DOHH2 (cell line): ENCODE data around the gene FAM83E.

Experiments
- H3F3A ChIP-seq: fragments of 200-600 bp; sonication (generic), shearing (Covaris generic); 2 replicates; pipeline ENCODE4 v1.6.0; 2016; ENCODE audit warnings: antibody characterized with exemption, mild to moderate bottlenecking; ENCODE audit not compliant: control insufficient read depth, insufficient read depth
- H3K27ac ChIP-seq: fragments of 200-600 bp; sonication (generic); 2 replicates; pipeline ENCODE4 v1.5.1; 2014; ENCODE audit warnings: low read depth, mild to moderate bottlenecking, low read length, moderate library complexity
- H3K27me3 ChIP-seq: fragments of 200-600 bp; sonication (generic); 2 replicates; pipeline ENCODE4 v1.6.1; 2014; ENCODE audit warnings: mild to moderate bottlenecking, low read length, mixed read lengths; ENCODE audit not compliant: control insufficient read depth
- H3K36me3 ChIP-seq: fragments of 200-600 bp; sonication (generic); 2 replicates; pipeline ENCODE4 v1.6.1; 2014; ENCODE audit warnings: mild to moderate bottlenecking, low read length, moderate library complexity, mixed read lengths; ENCODE audit not compliant: control insufficient read depth
- H3K4me1 ChIP-seq: fragments of 200-600 bp; sonication (generic); 2 replicates; pipeline ENCODE4 v1.6.1; 2014; ENCODE audit warnings: mild to moderate bottlenecking, low read length, mixed read lengths; ENCODE audit not compliant: control insufficient read depth
- H3K4me2 ChIP-seq: fragments of 200-600 bp; sonication (generic); 2 replicates; pipeline ENCODE4 v1.6.0; 2014; ENCODE audit warnings: mild to moderate bottlenecking, low read length, moderate library complexity
- H3K4me3 ChIP-seq: fragments of 200-600 bp; sonication (generic); 2 replicates; pipeline ENCODE4 v1.5.1; 2014; ENCODE audit warnings: mild to moderate bottlenecking, low read length, mixed read lengths
- H3K79me2 ChIP-seq: fragments of 200-600 bp; sonication (generic); 2 replicates; pipeline ENCODE4 v1.6.1; 2014; ENCODE audit warnings: mild to moderate bottlenecking, low read length, mixed read lengths; ENCODE audit not compliant: control insufficient read depth
- H3K9me2 ChIP-seq: fragments of 200-600 bp; sonication (generic); replicated peaks from 2 replicates; pipeline ENCODE4 v1.6.1; 2014; ENCODE audit warnings: mild to moderate bottlenecking, low read length, mixed read lengths; ENCODE audit not compliant: control insufficient read depth
- H3K9me3 ChIP-seq: fragments of 200-600 bp; sonication (generic); 2 replicates; pipeline ENCODE4 v1.6.1; 2014; ENCODE audit warnings: antibody characterized with exemption, low read length, mixed read lengths; ENCODE audit not compliant: control insufficient read depth, insufficient read depth
- H4K20me1 ChIP-seq: fragments of 200-600 bp; sonication (generic); 2 replicates; pipeline ENCODE4 v1.6.0; 2014; ENCODE audit warnings: low read depth, mild to moderate bottlenecking, antibody characterized with exemption, low read length, moderate library complexity; ENCODE audit not compliant: control insufficient read depth, insufficient read depth
- CTCF ChIP-seq: fragments of 200-600 bp; sonication (generic); IDR thresholded peaks from one replicate; pipeline ENCODE4 v1.5.1; 2014; ENCODE audit warnings: antibody characterized with exemption, mild to moderate bottlenecking, low read depth, low read length; ENCODE audit not compliant: poor library complexity, severe bottlenecking
- EZH2phosphoT487 ChIP-seq: fragments of 200-600 bp; sonication (generic); IDR thresholded peaks from 2 replicates; pipeline ENCODE4 v1.6.1; 2017; ENCODE audit warnings: borderline replicate concordance, mild to moderate bottlenecking, antibody characterized with exemption, low read length, moderate library complexity, mixed read lengths

FAM83E gene

GRCh38 chr19:48624067-48624594 is 9.3 kb upstream of the FAM83E start:
- H3K36me3 ChIP-seq: peaks cover 8% of the 10 kb centered on the region
- peaks cover 33% of the 10 kb centered on the region for H3K79me2 ChIP-seq
- H3K4me2 ChIP-seq: peak overlapping the region; percentile 91
- H3K9me2 ChIP-seq: no peaks in the 10 kb centered on the region
- H3K4me3 ChIP-seq: peak overlapping the region; percentile 78
- TF ChIP-seq EZH2phosphoT487 (no peak), CTCF (no peak)
- H3K27me3 ChIP-seq: no peaks in the 10 kb centered on the region
- peaks cover 4% of the 10 kb centered on the region for H3F3A ChIP-seq
- no peaks in the 10 kb centered on the region for H3K9me3 ChIP-seq
- no peaks in the 10 kb centered on the region for H4K20me1 ChIP-seq
- peaks cover 26% of the 10 kb centered on the region for H3K4me1 ChIP-seq
- peak overlapping the region; percentile 32; the same call in 1 of the 2 replicates for H3K27ac ChIP-seq

- no peaks in the 10 kb centered on the region for H3K9me2 ChIP-seq
- peak overlapping the region; percentile 78 for H3K4me3 ChIP-seq
- peaks cover 5% of the 10 kb centered on the region for H3F3A ChIP-seq
- H3K4me2 ChIP-seq: peak overlapping the region; percentile 91
- no peaks in the 10 kb centered on the region for H3K9me3 ChIP-seq
- H4K20me1 ChIP-seq: no peaks in the 10 kb centered on the region
- peaks cover 26% of the 10 kb centered on the region for H3K4me1 ChIP-seq
- H3K36me3 ChIP-seq: peaks cover 11% of the 10 kb centered on the region
- H3K27me3 ChIP-seq: no peaks in the 10 kb centered on the region
- H3K27ac ChIP-seq: peak overlapping the region; percentile 32
- TF ChIP-seq CTCF (no peak), EZH2phosphoT487 (no peak)
- H3K79me2 ChIP-seq: peaks cover 37% of the 10 kb centered on the region
Measured at GRCh38 chr19:48623556-48624066, 8.7 kb upstream of the FAM83E start.

GRCh38 chr19:48619692-48620585 is 5.1 kb upstream of the FAM83E start:
- TF ChIP-seq EZH2phosphoT487: no peak
- TF ChIP-seq CTCF: peak; percentile 15
- Histone ChIP-seq H3K27ac (peak overlapping the region; percentile 72), H3K9me2 (no peaks in the 10 kb centered on the region), H3K4me2 (peak overlapping the region; percentile 68), H3K4me3 (peak overlapping the region; percentile 95), H4K20me1 (peaks cover 23% of the 10 kb centered on the region), H3F3A (peaks cover 31% of the 10 kb centered on the region), H3K4me1 (peaks cover 42% of the 10 kb centered on the region), H3K79me2 (peaks cover 61% of the 10 kb centered on the region), H3K27me3 (no peaks in the 10 kb centered on the region), H3K9me3 (no peaks in the 10 kb centered on the region), H3K36me3 (peaks cover 43% of the 10 kb centered on the region)
